Lower leg skin (tissue), 4 donors: ENCODE data around the gene C2CD3. TPM values are rescaled to one million over a fixed set of nuclear protein-coding genes. Genes with fewer than 3 reads are reported as not detected.

Experiments used
- DNase-seq, 2 donors: peaks; one replicate each; pipeline ENCODE4 v3.0.0-alpha.2; 2019; ENCODE audit warnings: low spot score in 2 of 2
- H3K4me3 ChIP-seq: fragments of 200-600 bp; sonication (generic); 2 replicates; pipeline ENCODE4 v1.5.1; 2017; ENCODE audit warnings: mild to moderate bottlenecking, low read depth; ENCODE audit not compliant: poor library complexity, severe bottlenecking
- CTCF ChIP-seq, 3 donors: fragments of 450-650 bp; IDR thresholded peaks; one replicate each; pipeline ENCODE4 v1.5.1; 2016; ENCODE audit warnings: antibody characterized with exemption in 3 of 3, mild to moderate bottlenecking in 3 of 3, moderate library complexity in 2 of 3
- POLR2A ChIP-seq, 2 donors: fragments of 450-650 bp; IDR thresholded peaks; one replicate each; pipeline ENCODE4 v1.6.1; 2016 to 2017; ENCODE audit warnings: antibody characterized with exemption in 2 of 2, mild to moderate bottlenecking in 1 of 2, moderate library complexity in 1 of 2
- WGBS, 2 donors: methylation state at CpG; one replicate each; pipeline ENCODE4 v1.1.5; 2018; 5-methylcytosine and 5-hydroxymethylcytosine counted together
- intact Hi-C: fragments of 100-400 bp; cut with DNase I; formaldehyde crosslinking; loops from one replicate; pipeline ENCODE4 v1.15.0; 2023; ENCODE audit warnings: low total_unique reads
- total RNA-seq, 4 donors: library from RNA; depleted of rRNA; stranded (reverse); fragments of >200 nt; gene quantifications; one replicate each; pipeline ENCODE4 v1.1.0, GENCODE V29; 2016

The C2CD3 gene
- total RNA-seq, 4 donors from 2014 or later, result 16.9 to 28.0 (median 24.4) TPM

- 93 to 95% methylated on average over 2 of the region's 2 CpGs for WGBS, 2 donors
These were observed 57.9 kb downstream of the C2CD3 start for GRCh38 chr11:74112877-74113276.

GRCh38 chr11:74106124-74106523 is 64.7 kb downstream of the C2CD3 start:
- WGBS, 2 donors, result 79 to 97% methylated on average over 1 of the region's 1 CpG
- intact Hi-C loops, result no loop called here
- no peak for DNase-seq
- no peak for TF ChIP-seq POLR2A (IDR thresholded peaks at IDR 0.05)
- TF ChIP-seq CTCF (IDR thresholded peaks at IDR 0.05), result no peak
- no peak overlapping the region for H3K4me3 ChIP-seq

More at GRCh38 chr11:74112877-74113276, 57.9 kb downstream of the C2CD3 start:
- no peak for DNase-seq
- TF ChIP-seq POLR2A (IDR thresholded peaks at IDR 0.05) (no peak), CTCF (IDR thresholded peaks at IDR 0.05) (no peak)
- intact Hi-C loops, result no loop called here
- H3K4me3 ChIP-seq, result no peak overlapping the region

GRCh38 chr11:74102321-74102720 is 68.5 kb downstream of the C2CD3 start:
- intact Hi-C loops, result no loop called here
- no peak overlapping the region for H3K4me3 ChIP-seq
- TF ChIP-seq POLR2A (IDR thresholded peaks at IDR 0.05) (no peak), CTCF (IDR thresholded peaks at IDR 0.05) (no peak)
- no peak for DNase-seq

- no peak for DNase-seq
- TF ChIP-seq CTCF (IDR thresholded peaks at IDR 0.05) (no peak), POLR2A (IDR thresholded peaks at IDR 0.05) (no peak)
- intact Hi-C loops, result no loop called here
- WGBS, 2 donors, result 84 to 86% methylated on average over 1 of the region's 1 CpG
- H3K4me3 ChIP-seq, result no peak overlapping the region
These were observed 70.1 kb downstream of the C2CD3 start for GRCh38 chr11:74100735-74101134.

GRCh38 chr11:74100231-74100630 is 70.6 kb downstream of the C2CD3 start:
- TF ChIP-seq CTCF (IDR thresholded peaks at IDR 0.05), result no peak
- TF ChIP-seq POLR2A (IDR thresholded peaks at IDR 0.05), result no peak
- 95 to 97% methylated on average over 2 of the region's 2 CpGs for WGBS, 2 donors
- intact Hi-C loops, result no loop called here
- H3K4me3 ChIP-seq, result no peak overlapping the region
- DNase-seq, result no peak

- WGBS, 2 donors, result 89% methylated on average over 4 of the region's 4 CpGs
- TF ChIP-seq POLR2A (IDR thresholded peaks at IDR 0.05), result no peak
- no peak for TF ChIP-seq CTCF (IDR thresholded peaks at IDR 0.05)
- no peak for DNase-seq
- intact Hi-C loops, result no loop called here
- H3K4me3 ChIP-seq, result no peak overlapping the region
These were observed 73.0 kb downstream of the C2CD3 start for GRCh38 chr11:74097686-74098237.
